ENCODE results near the gene TM2D1.

- TF ChIP-seq TAF1 (IDR thresholded peaks at IDR 0.05; ENCODE audit: borderline replicate concordance, insufficient read depth, low read length) (no peak), POLR2AphosphoS5 (IDR thresholded peaks at IDR 0.05; ENCODE audit: low read depth, low read length) (no peak)
These were observed 24.6 kb upstream of the TM2D1 start for GRCh38 chr1:61749574-61749973.
